Osteoblast (primary cell): ENCODE data around the gene ADAP1. TPM values are rescaled to one million over a fixed set of nuclear protein-coding genes. Genes with fewer than 3 reads are reported as not detected.
"Not testable (repeated sequence)": the region's sequence is repeated elsewhere in the genome, so short reads cannot be mapped to it uniquely, and the experiment has no call there.

ENCODE experiments used
- DNase-seq: peaks from one replicate; pipeline ENCODE4 v3.0.0; 2011; ENCODE audit warnings: low spot score, mixed read lengths; ENCODE audit not compliant: insufficient read length; ENCODE audit errors: missing footprints
- H2AFZ ChIP-seq: 2 replicates; pipeline ENCODE4 v1.6.0; 2011; ENCODE audit warnings: mild to moderate bottlenecking, low read length
- H3K27ac ChIP-seq: 2 replicates; pipeline ENCODE4 v1.5.1; 2011; ENCODE audit warnings: mild to moderate bottlenecking, low read depth, low read length, moderate library complexity
- H3K27me3 ChIP-seq: 2 replicates; pipeline ENCODE4 v1.6.0; 2012; ENCODE audit warnings: mild to moderate bottlenecking, control low read depth, inconsistent platforms, low read length, moderate library complexity; ENCODE audit not compliant: insufficient read depth
- H3K36me3 ChIP-seq: 2 replicates; pipeline ENCODE4 v1.5.1; 2011; ENCODE audit warnings: mild to moderate bottlenecking, low read length, control low read depth, moderate library complexity; ENCODE audit not compliant: insufficient read depth
- H3K4me1 ChIP-seq: 2 replicates; pipeline ENCODE4 v1.5.1; 2011; ENCODE audit warnings: mild to moderate bottlenecking, low read length, control low read depth, moderate library complexity; ENCODE audit not compliant: insufficient read depth
- H3K4me2 ChIP-seq: 2 replicates; pipeline ENCODE4 v1.6.0; 2011; ENCODE audit warnings: mild to moderate bottlenecking, low read length; ENCODE audit not compliant: insufficient read depth
- H3K4me3 ChIP-seq: fragments of 200-600 bp; sonication (generic); 3 replicates; pipeline ENCODE4 v1.5.1; 2012; ENCODE audit warnings: mild to moderate bottlenecking, low read length, inconsistent platforms; ENCODE audit not compliant: insufficient read depth
- H3K79me2 ChIP-seq: 2 replicates; pipeline ENCODE4 v1.6.0; 2012; ENCODE audit warnings: mild to moderate bottlenecking, low read length, control low read depth, inconsistent platforms; ENCODE audit not compliant: insufficient read depth
- H3K9me3 ChIP-seq: 2 replicates; pipeline ENCODE4 v1.5.1; 2011; ENCODE audit warnings: low read depth, low read length, control low read depth
- H4K20me1 ChIP-seq: 2 replicates; pipeline ENCODE4 v1.6.0; 2012; ENCODE audit warnings: mild to moderate bottlenecking, low read length, control low read depth; ENCODE audit not compliant: insufficient read depth
- total RNA-seq: library from RNA; depleted of rRNA; stranded (reverse); fragments of >200 nt; gene quantifications from 2 replicates; pipeline ENCODE4 v1.2.3, GENCODE V29; 2012
- TF ChIP-seq, protein P1 (sequence below): IDR thresholded peaks from 2 replicates; pipeline ENCODE4 v1.5.1; 2011; ENCODE audit warnings: mild to moderate bottlenecking, low read depth, low read length, moderate library complexity; ENCODE audit errors: extremely low read depth

Gene ADAP1
- total RNA-seq, 1 donor = 2.2 TPM

GRCh38 chr7:924541-925231, 29.8 kb downstream of the ADAP1 start:
- no peaks in the 10 kb centered on the region for H4K20me1 ChIP-seq
- no peaks in the 10 kb centered on the region for H3K27me3 ChIP-seq
- H3K36me3 ChIP-seq = no peaks in the 10 kb centered on the region
- TF ChIP-seq, protein P1, sequence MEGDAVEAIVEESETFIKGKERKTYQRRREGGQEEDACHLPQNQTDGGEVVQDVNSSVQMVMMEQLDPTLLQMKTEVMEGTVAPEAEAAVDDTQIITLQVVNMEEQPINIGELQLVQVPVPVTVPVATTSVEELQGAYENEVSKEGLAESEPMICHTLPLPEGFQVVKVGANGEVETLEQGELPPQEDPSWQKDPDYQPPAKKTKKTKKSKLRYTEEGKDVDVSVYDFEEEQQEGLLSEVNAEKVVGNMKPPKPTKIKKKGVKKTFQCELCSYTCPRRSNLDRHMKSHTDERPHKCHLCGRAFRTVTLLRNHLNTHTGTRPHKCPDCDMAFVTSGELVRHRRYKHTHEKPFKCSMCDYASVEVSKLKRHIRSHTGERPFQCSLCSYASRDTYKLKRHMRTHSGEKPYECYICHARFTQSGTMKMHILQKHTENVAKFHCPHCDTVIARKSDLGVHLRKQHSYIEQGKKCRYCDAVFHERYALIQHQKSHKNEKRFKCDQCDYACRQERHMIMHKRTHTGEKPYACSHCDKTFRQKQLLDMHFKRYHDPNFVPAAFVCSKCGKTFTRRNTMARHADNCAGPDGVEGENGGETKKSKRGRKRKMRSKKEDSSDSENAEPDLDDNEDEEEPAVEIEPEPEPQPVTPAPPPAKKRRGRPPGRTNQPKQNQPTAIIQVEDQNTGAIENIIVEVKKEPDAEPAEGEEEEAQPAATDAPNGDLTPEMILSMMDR = no peak
- peak overlapping the region; percentile 46 for H3K4me3 ChIP-seq
- peak; percentile 99 for DNase-seq
- H3K9me3 ChIP-seq = no peaks in the 10 kb centered on the region
- H3K4me2 ChIP-seq = no peak overlapping the region
- H3K4me1 ChIP-seq = peaks cover 8% of the 10 kb centered on the region
- H3K79me2 ChIP-seq = no peaks in the 10 kb centered on the region
- H2AFZ ChIP-seq = no peak overlapping the region
- H3K27ac ChIP-seq = no peak overlapping the region

GRCh38 chr7:924042-924441, 30.4 kb downstream of the ADAP1 start:
- DNase-seq, H2AFZ ChIP-seq, H3K79me2 ChIP-seq, H3K27me3 ChIP-seq, H3K4me3 ChIP-seq, H3K9me3 ChIP-seq, H3K27ac ChIP-seq, H4K20me1 ChIP-seq, H3K4me1 ChIP-seq, H3K4me2 ChIP-seq, H3K36me3 ChIP-seq: not testable (repeated sequence)

- Histone ChIP-seq H2AFZ (peak overlapping the region; percentile 65), H3K79me2 (no peaks in the 10 kb centered on the region), H4K20me1 (no peaks in the 10 kb centered on the region), H3K4me2 (peak overlapping the region; percentile 53), H3K27me3 (no peaks in the 10 kb centered on the region), H3K9me3 (no peaks in the 10 kb centered on the region), H3K4me3 (no peak overlapping the region), H3K4me1 (peaks cover 6% of the 10 kb centered on the region), H3K27ac (no peak overlapping the region), H3K36me3 (no peaks in the 10 kb centered on the region)
- peak; percentile 95 for DNase-seq
- TF ChIP-seq, protein P1 = no peak
These were observed 31.1 kb downstream of the ADAP1 start for GRCh38 chr7:923108-924041.

DNA sequence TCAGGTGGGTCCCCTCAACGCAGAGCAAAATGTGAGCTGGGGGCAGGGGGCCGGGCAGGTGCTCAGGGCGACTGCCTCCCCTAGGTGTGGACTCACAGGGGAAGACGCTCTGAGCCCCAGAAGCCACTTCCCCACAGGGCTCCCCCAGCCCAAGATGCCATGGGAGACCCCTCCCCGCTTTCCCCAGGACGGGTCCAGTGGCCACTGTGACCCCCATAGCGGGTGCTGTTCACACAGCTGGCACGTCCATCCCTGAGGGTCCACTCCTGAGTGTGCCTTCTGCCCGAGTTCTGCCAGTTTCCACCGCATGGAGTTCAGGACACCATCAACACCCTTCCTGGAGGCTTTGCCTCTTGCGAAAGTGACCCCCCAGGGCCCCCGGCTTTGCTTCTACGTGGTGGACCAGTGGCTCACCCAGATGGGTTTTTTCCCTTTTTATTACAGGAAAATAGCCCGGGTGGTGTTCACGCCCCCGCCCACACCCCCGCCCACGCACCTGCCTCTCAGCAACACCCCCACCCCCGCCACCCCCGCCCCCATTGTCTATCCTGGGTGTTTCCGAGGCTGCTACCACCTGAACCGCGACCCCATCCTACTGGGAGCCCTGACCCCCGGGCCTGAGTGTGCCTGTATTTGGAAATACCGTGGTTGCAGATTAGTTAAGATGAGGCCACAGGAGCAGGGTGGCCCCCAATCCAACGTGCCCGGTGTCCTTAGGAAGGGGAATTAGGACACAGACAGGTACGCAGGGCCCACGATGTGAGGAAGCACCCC, 32.0 kb downstream of the ADAP1 start:
- no peaks in the 10 kb centered on the region for H3K79me2 ChIP-seq
- TF ChIP-seq, protein P1 = no peak
- peak overlapping the region; percentile 53 for H3K4me2 ChIP-seq
- peaks cover 4% of the 10 kb centered on the region for H3K4me1 ChIP-seq
- H3K4me3 ChIP-seq = no peak overlapping the region
- no peak overlapping the region for H2AFZ ChIP-seq
- no peak for DNase-seq
- no peaks in the 10 kb centered on the region for H3K9me3 ChIP-seq
- H3K36me3 ChIP-seq = no peaks in the 10 kb centered on the region
- no peaks in the 10 kb centered on the region for H4K20me1 ChIP-seq
- H3K27me3 ChIP-seq = no peaks in the 10 kb centered on the region
- no peak overlapping the region for H3K27ac ChIP-seq
